GM23248 (cell line): ENCODE data around the gene TXLNB. TPM values are rescaled to one million over a fixed set of nuclear protein-coding genes. Genes with fewer than 3 reads are reported as not detected.

Experiments used
- DNase-seq: peaks from one replicate; pipeline ENCODE4 v3.0.0-alpha.2; 2015
- H2AFZ ChIP-seq: fragments of 200-600 bp; sonication (generic); 2 replicates; pipeline ENCODE4 v1.6.1; 2016; ENCODE audit warnings: antibody characterized with exemption
- H3F3A ChIP-seq: fragments of 200-600 bp; sonication (generic); 2 replicates; pipeline ENCODE4 v1.6.1; 2016; ENCODE audit warnings: mild to moderate bottlenecking, antibody characterized with exemption, mixed run types; ENCODE audit not compliant: insufficient read depth
- H3K27ac ChIP-seq: fragments of 200-600 bp; sonication (generic); 2 replicates; pipeline ENCODE4 v1.5.1; 2016; ENCODE audit warnings: mild to moderate bottlenecking
- H3K27me3 ChIP-seq: fragments of 200-600 bp; sonication (generic); replicated peaks from 2 replicates; pipeline ENCODE4 v1.6.1; 2016; ENCODE audit warnings: mild to moderate bottlenecking; ENCODE audit not compliant: insufficient read depth
- H3K36me3 ChIP-seq: fragments of 200-600 bp; sonication (generic); 2 replicates; pipeline ENCODE4 v1.6.1; 2016; ENCODE audit warnings: low read depth, mild to moderate bottlenecking
- H3K4me1 ChIP-seq: fragments of 200-600 bp; sonication (generic); 2 replicates; pipeline ENCODE4 v1.6.1; 2016; ENCODE audit warnings: mild to moderate bottlenecking; ENCODE audit not compliant: insufficient read depth
- H3K4me2 ChIP-seq: fragments of 200-600 bp; sonication (generic); one replicate; pipeline ENCODE4 v1.6.1; 2016; ENCODE audit warnings: mild to moderate bottlenecking; ENCODE audit not compliant: unreplicated experiment
- H3K4me3 ChIP-seq: fragments of 200-600 bp; sonication (generic); 2 replicates; pipeline ENCODE4 v1.5.1; 2016; ENCODE audit warnings: mild to moderate bottlenecking
- H3K79me2 ChIP-seq: fragments of 200-600 bp; sonication (generic); 2 replicates; pipeline ENCODE4 v1.6.1; 2016; ENCODE audit warnings: mild to moderate bottlenecking; ENCODE audit not compliant: insufficient read depth
- H3K9ac ChIP-seq: fragments of 200-600 bp; sonication (generic); 2 replicates; pipeline ENCODE4 v1.6.1; 2016; ENCODE audit warnings: mild to moderate bottlenecking
- H3K9me2 ChIP-seq: fragments of 200-600 bp; sonication (generic); 2 replicates; pipeline ENCODE4 v1.6.1; 2016; ENCODE audit warnings: mixed run types, mild to moderate bottlenecking, moderate library complexity; ENCODE audit not compliant: insufficient read depth
- H3K9me3 ChIP-seq: fragments of 200-600 bp; sonication (generic); one replicate; pipeline ENCODE4 v1.6.1; 2017; ENCODE audit warnings: low read depth
- H4K20me1 ChIP-seq: fragments of 200-600 bp; sonication (generic); 2 replicates; pipeline ENCODE4 v1.6.0; 2016; ENCODE audit not compliant: insufficient read depth
- EZH2 ChIP-seq: fragments of 200-600 bp; sonication (generic); IDR thresholded peaks from 2 replicates; pipeline ENCODE4 v1.6.1; 2018; ENCODE audit warnings: antibody characterized with exemption, mild to moderate bottlenecking; ENCODE audit not compliant: insufficient read depth, poor library complexity, severe bottlenecking
- EZH2phosphoT487 ChIP-seq: fragments of 200-600 bp; sonication (generic); IDR thresholded peaks from 2 replicates; pipeline ENCODE4 v1.6.1; 2018; ENCODE audit warnings: antibody characterized with exemption, moderate library complexity, mild to moderate bottlenecking, low read depth; ENCODE audit not compliant: insufficient read depth
- WGBS, 2 experiments: methylation state at CpG; one replicate each; pipeline ENCODE4 v1.1.6; 2015 to 2017; ENCODE audit warnings: low lambda C conversion rate in 2 of 2, low coverage in 1 of 2; ENCODE audit errors: missing lambda C conversion rate in 2 of 2; 5-methylcytosine and 5-hydroxymethylcytosine counted together
- in situ Hi-C: fragments of 300-500 bp; cut with MboI; formaldehyde crosslinking; loops from 2 replicates; pipeline ENCODE4 v1.15.0; 2020
- polyA plus RNA-seq: library from polyadenylated mRNA; unstranded; fragments of >200 nt; fragmentation: Nextera tagmentation; extraction: Ambion mirVana; gene quantifications from 2 replicates; pipeline ENCODE4 v1.2.1, GENCODE V29; 2016
- total RNA-seq: library from RNA; depleted of rRNA; stranded (reverse); fragments of >200 nt; shearing (Covaris generic); gene quantifications from 2 replicates; pipeline ENCODE4 v1.2.3, GENCODE V29; 2014; rRNA removed

Gene TXLNB
- total and polyA plus RNA-seq, 2 experiments from 2014 or later = 0.22 to 0.23 TPM

GRCh38 chr6:139194740-139195139 lies 97.1 kb downstream of the TXLNB start:
- Histone ChIP-seq H3K4me3 (no peak overlapping the region), H3K27me3 (no peaks in the 10 kb centered on the region), H3K4me2 (no peak overlapping the region), H2AFZ (no peak overlapping the region), H4K20me1 (no peaks in the 10 kb centered on the region), H3K9me3 (no peaks in the 10 kb centered on the region), H3K9ac (no peak overlapping the region), H3K9me2 (no peaks in the 10 kb centered on the region), H3K27ac (no peak overlapping the region), H3K36me3 (no peaks in the 10 kb centered on the region), H3K79me2 (no peaks in the 10 kb centered on the region), H3F3A (no peaks in the 10 kb centered on the region), H3K4me1 (no peaks in the 10 kb centered on the region)
- no peak for TF ChIP-seq EZH2
- TF ChIP-seq EZH2phosphoT487 = no peak
- DNase-seq = no peak
- in situ Hi-C loops = no loop called here
- 34 to 37% methylated on average over 3 of the region's 3 CpGs for WGBS, 2 experiments

Other genes starting within 250 kb of the TXLNB start
- 17.2 and 22.5 TPM in 2 replicates for gene HECA, start 156.9 kb downstream of the TXLNB start, total RNA-seq
- gene HECA, start 156.9 kb downstream of the TXLNB start, polyA plus RNA-seq = 2.7 and 2.9 TPM in 2 replicates
- gene CITED2, start 82.7 kb upstream of the TXLNB start, total RNA-seq = 1,051 and 1,192 TPM in 2 replicates
- gene CITED2, start 82.7 kb upstream of the TXLNB start, polyA plus RNA-seq = 644 and 672 TPM in 2 replicates